Gastroesophageal sphincter (tissue), 4 donors: ENCODE results near the gene TAB3. TPM values are rescaled to one million over a fixed set of nuclear protein-coding genes. Genes with fewer than 3 reads are reported as not detected.

Experiments
- ATAC-seq: fragments of 150-250 bp; one replicate; pipeline ENCODE4 v1.9.1; 2016; ENCODE audit warnings: mild to moderate bottlenecking, moderate library complexity
- H3K27ac ChIP-seq, 4 donors: fragments of 200-600 bp; sonication (generic) in 3 of 4; 1 replicate in 3 of 4; 2 replicates in 1 of 4; pipeline ENCODE4 v1.5.1; 2016 to 2019
- H3K27me3 ChIP-seq: fragments of 200-600 bp; sonication (generic); one replicate; pipeline ENCODE4 v1.5.1; 2019
- H3K36me3 ChIP-seq, 2 donors: fragments of 200-600 bp; sonication (generic); one replicate each; pipeline ENCODE4 v1.5.1; 2019; ENCODE audit warnings: control low read depth in 1 of 2
- H3K4me1 ChIP-seq, 3 donors: fragments of 200-600 bp; sonication (generic); 1 replicate in 2 of 3; 2 replicates in 1 of 3; pipeline ENCODE4 v1.5.1; 2016 to 2019; ENCODE audit warnings: control low read depth in 2 of 3
- H3K4me3 ChIP-seq, 2 donors: fragments of 200-600 bp; sonication (generic); one replicate each; pipeline ENCODE4 v1.5.1; 2019; ENCODE audit warnings: mild to moderate bottlenecking in 1 of 2, moderate library complexity in 1 of 2
- H3K9me3 ChIP-seq, 3 donors: fragments of 200-600 bp; sonication (generic); one replicate each; pipeline ENCODE4 v1.5.1; 2017 to 2019; ENCODE audit warnings: control low read depth in 2 of 3
- CTCF ChIP-seq, 4 experiments: fragments of 200-600 bp in 2 of 4; fragments of 450-650 bp in 2 of 4; sonication (generic) in 1 of 4; IDR thresholded peaks; one replicate each; pipeline ENCODE4 v1.5.1; 2017 to 2019; ENCODE audit warnings: antibody characterized with exemption in 4 of 4, mild to moderate bottlenecking in 2 of 4, moderate library complexity in 2 of 4
- EP300 ChIP-seq: sonication (generic); formaldehyde crosslinking; IDR thresholded peaks from one replicate; pipeline ENCODE4 v1.6.1; 2017; ENCODE audit warnings: antibody characterized with exemption, mild to moderate bottlenecking
- POLR2A ChIP-seq, 2 donors: fragments of 450-650 bp; IDR thresholded peaks; one replicate each; pipeline ENCODE4 v1.6.1; 2017; ENCODE audit warnings: antibody characterized with exemption in 2 of 2, mild to moderate bottlenecking in 2 of 2, moderate library complexity in 1 of 2
- POLR2AphosphoS5 ChIP-seq: sonication (generic); formaldehyde crosslinking; IDR thresholded peaks from one replicate; pipeline ENCODE4 v1.6.1; 2017; ENCODE audit warnings: antibody characterized with exemption
- WGBS, 2 donors: methylation state at CpG; one replicate each; pipeline ENCODE4 v1.1.5; 2018; ENCODE audit warnings: low coverage in 1 of 2; 5-methylcytosine and 5-hydroxymethylcytosine counted together
- total RNA-seq, 4 donors: library from RNA; depleted of rRNA; stranded (reverse); fragments of >200 nt; gene quantifications; one replicate each; pipeline ENCODE4 v1.1.0, GENCODE V29; 2016

The TAB3 gene
- total RNA-seq, 4 donors from 2014 or later: 16.8 to 26.0 (median 18.7) TPM

GRCh38 chrX:30793075-30793766 is 95.8 kb downstream of the TAB3 start:
- WGBS, 2 donors: 55 to 100% methylated on average over 1 to 2 of the region's 3 CpGs
- no peaks in the 10 kb centered on the region for H3K36me3 ChIP-seq
- no peaks in the 10 kb centered on the region for H3K9me3 ChIP-seq
- H3K27ac ChIP-seq: no peak overlapping the region
- H3K4me3 ChIP-seq: no peak overlapping the region
- no peaks in the 10 kb centered on the region for H3K4me1 ChIP-seq
- TF ChIP-seq CTCF (IDR thresholded peaks at IDR 0.05) (no peak), POLR2AphosphoS5 (no peak), EP300 (no peak), POLR2A (IDR thresholded peaks at IDR 0.05) (no peak)
- ATAC-seq: no peak
- H3K27me3 ChIP-seq: no peaks in the 10 kb centered on the region

GRCh38 chrX:30791296-30792278 is 97.5 kb downstream of the TAB3 start:
- Histone ChIP-seq H3K4me1 (no peaks in the 10 kb centered on the region), H3K36me3 (no peaks in the 10 kb centered on the region), H3K27ac (no peak overlapping the region), H3K27me3 (no peaks in the 10 kb centered on the region), H3K9me3 (no peaks in the 10 kb centered on the region), H3K4me3 (no peak overlapping the region)
- 74 to 90% methylated on average over 5 to 8 of the region's 8 CpGs for WGBS, 2 donors
- no peak for ATAC-seq
- TF ChIP-seq CTCF (IDR thresholded peaks at IDR 0.05) (no peak), EP300 (no peak), POLR2A (IDR thresholded peaks at IDR 0.05) (no peak), POLR2AphosphoS5 (no peak)

GRCh38 chrX:30787012-30787411 is 102.0 kb downstream of the TAB3 start:
- 83% methylated on average over 1 of the region's 9 CpGs; no CpG with 5 or more reads in 1 of the 2 donors for WGBS, 2 donors
- Histone ChIP-seq H3K9me3 (no peaks in the 10 kb centered on the region), H3K27me3 (no peaks in the 10 kb centered on the region), H3K4me3 (no peak overlapping the region), H3K36me3 (no peaks in the 10 kb centered on the region), H3K27ac (no peak overlapping the region), H3K4me1 (no peaks in the 10 kb centered on the region)
- no peak for ATAC-seq
- TF ChIP-seq CTCF (IDR thresholded peaks at IDR 0.05): no peak
- no peak for TF ChIP-seq POLR2A (IDR thresholded peaks at IDR 0.05)

GRCh38 chrX:30786374-30786773 is 102.7 kb downstream of the TAB3 start:
- no peak overlapping the region for H3K27ac ChIP-seq
- no peaks in the 10 kb centered on the region for H3K4me1 ChIP-seq
- no peaks in the 10 kb centered on the region for H3K36me3 ChIP-seq
- ATAC-seq: no peak
- TF ChIP-seq CTCF (IDR thresholded peaks at IDR 0.05): no peak
- no peak for TF ChIP-seq POLR2AphosphoS5
- TF ChIP-seq POLR2A (IDR thresholded peaks at IDR 0.05): no peak
- no peak for TF ChIP-seq EP300
- no peaks in the 10 kb centered on the region for H3K9me3 ChIP-seq
- no peaks in the 10 kb centered on the region for H3K27me3 ChIP-seq
- H3K4me3 ChIP-seq: no peak overlapping the region
